GM19043 (cell line): Measurements from ENCODE around the gene ADAP1.
"Not testable (repeated sequence)": the region's sequence is repeated elsewhere in the genome, so short reads cannot be mapped to it uniquely, and the experiment has no call there.

Experiments used
- ATAC-seq: cut with Tn5 transposase; IDR thresholded peaks from one replicate; pipeline ENCODE4 v1.9.1; 2021; ENCODE audit warnings: low read depth; ENCODE audit not compliant: unreplicated experiment

Gene ADAP1, protein sequence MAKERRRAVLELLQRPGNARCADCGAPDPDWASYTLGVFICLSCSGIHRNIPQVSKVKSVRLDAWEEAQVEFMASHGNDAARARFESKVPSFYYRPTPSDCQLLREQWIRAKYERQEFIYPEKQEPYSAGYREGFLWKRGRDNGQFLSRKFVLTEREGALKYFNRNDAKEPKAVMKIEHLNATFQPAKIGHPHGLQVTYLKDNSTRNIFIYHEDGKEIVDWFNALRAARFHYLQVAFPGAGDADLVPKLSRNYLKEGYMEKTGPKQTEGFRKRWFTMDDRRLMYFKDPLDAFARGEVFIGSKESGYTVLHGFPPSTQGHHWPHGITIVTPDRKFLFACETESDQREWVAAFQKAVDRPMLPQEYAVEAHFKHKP

DNA sequence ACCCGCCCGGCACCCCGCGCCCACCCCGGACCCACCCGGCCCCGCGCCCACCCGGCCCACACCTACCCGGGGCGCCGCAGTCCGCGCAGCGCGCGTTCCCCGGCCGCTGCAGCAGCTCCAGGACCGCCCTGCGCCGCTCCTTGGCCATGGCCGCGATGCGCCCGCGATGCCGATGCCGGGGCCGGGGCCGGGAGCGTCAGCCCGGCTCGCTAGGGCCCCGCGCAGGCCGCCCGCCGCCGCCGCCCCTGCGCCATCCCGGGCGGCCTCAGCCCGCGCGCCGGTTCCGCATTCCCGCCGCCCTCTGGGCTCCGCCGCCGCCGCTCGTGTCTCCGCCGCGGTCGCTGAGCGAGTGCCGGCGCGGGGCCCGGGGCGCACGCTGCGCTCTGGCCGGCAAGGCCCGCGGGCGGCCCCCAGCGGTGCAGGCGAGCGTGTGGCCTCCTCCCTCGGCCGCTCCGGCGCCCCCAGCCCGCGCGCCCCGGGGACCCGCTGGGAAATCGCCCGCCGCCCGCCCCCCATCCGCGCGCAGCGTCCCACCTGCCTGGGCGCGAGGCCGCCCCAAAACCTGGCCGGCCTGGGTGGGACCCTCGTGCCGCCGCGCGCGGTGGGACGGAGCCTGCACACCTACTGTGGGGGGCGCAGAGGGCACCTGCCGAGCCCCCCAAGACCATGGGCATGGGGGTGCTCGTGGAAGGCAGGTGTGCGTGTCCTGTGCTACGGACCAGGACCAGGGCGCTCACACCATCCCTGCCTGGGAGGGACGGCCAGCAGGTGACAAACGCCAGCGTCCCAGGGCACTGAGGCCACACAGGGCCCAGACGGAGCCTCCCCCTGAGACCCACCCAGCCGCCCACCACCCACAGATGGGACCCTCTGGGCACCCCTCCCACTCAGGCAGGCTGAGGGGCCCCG is at the start of gene ADAP1:
Gene ADAP1 (minus strand): TSS at position 351 of the 909 bp plus-strand sequence. CDS start 203 bp downstream, at position 148.
- no peak for ATAC-seq

DNA sequence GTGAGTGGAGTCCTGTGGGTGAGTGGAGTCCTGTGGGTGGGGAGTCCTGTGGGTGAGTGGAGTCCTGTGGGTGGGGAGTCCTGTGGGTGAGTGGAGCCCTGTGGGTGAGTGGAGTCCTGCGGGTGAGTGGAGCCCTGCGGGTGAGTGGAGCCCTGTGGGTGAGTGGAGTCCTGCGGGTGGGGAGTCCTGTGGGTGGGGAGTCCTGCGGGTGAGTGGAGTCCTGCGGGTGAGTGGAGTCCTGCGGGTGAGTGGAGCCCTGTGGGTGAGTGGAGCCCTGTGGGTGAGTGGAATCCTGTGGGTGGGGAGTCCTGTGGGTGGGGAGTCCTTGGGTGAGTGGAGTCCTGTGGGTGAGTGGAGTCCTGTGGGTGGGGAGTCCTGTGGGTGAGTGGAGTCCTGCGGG is 48.0 kb upstream of the ADAP1 start:
- not testable (repeated sequence) for ATAC-seq

DNA sequence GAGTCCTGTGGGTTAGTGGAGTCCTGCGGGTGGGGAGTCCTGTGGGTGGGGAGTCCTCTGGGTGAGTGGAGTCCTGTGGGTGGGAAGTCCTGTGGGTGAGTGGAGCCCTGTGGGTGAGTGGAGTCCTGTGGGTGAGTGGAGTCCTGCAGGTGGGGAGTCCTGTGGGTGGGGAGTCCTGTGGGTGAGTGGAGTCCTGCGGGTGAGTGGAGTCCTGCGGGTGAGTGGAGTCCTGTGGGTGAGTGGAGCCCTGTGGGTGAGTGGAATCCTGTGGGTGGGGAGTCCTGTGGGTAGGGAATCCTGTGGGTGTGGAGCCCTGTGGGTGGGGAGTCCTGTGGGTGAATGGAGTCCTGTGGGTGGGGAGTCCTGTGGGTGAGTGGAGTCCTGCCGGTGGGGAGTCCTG is 47.5 kb upstream of the ADAP1 start:
- not testable (repeated sequence) for ATAC-seq

DNA sequence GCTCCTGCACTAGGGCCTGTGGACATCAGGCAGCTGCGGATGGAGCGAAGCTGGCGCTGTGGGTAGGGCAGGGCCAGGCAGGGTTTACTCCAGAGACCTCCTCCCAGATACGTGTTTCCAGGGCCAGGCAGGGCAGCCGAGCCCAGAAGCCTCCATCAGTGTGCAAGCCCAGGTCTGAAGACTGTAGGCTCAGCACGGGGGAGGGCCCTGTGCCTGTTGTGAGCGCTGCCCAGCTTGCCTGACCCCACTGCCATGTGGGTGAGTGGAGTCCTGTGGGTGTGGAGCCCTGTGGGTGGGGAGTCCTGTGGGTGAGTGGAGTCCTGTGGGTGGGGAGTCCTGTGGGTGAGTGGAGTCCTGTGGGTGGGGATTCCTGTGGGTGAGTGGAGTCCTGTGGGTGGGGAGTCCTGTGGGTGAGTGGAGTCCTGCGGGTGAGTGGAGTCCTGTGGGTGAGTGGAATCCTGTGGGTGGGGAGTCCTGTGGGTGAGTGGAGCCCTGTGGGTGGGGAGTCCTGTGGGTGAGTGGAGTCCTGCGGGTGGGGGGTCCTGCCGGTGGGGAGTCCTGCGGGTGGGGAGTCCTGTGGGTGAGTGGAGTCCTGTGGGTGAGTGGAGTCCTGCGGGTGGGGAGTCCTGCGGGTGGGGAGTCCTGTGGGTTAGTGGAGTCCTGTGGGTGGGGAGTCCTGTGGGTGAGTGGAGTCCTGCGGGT is 46.7 kb upstream of the ADAP1 start:
- ATAC-seq = not testable (repeated sequence)

DNA sequence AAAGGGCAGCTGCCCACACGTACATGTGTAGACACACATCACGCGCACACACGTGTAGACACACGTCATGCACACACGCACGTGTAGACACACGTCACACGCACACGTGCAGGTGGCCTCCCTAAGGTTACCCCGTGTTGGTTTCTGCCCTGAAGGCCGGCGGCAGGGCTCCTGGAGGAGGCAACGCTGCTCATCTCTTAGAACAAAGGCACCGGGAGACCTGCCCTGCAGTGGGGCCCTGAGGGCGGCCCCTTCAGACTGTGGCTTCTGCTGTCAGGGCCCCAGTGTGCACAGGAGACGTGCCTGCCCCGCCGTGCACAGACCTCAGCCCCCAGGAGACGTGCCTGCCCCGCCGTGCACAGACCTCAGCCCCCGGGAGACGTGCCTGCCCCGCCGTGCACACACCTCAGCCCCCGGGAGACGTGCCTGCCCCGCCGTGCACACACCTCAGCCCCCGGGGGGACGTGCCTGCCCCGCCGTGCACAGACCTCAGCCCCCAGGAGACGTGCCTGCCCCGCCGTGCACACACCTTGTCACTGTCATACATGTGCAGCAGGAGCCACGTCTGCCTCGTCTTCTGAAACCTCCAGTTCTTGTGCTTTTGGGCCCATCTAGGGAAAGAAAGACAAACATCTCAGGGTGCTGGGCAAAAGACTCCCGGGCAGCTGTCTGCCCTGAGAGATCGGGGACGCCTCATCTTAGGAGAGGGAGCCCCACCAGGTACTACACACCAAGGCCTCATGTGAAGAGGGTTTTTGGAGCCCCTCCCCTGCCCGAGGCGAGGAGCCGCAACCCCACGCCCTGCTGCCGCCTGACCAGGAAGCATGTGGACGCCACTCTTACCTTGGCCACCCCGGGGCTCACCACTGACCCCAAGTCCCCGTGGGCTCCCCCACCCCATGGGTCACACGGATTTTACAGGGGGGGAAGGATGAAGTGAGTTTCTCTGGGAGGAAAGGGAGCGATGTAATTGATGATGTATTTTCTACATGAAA is 45.8 kb upstream of the ADAP1 start:
- ATAC-seq = no peak

DNA sequence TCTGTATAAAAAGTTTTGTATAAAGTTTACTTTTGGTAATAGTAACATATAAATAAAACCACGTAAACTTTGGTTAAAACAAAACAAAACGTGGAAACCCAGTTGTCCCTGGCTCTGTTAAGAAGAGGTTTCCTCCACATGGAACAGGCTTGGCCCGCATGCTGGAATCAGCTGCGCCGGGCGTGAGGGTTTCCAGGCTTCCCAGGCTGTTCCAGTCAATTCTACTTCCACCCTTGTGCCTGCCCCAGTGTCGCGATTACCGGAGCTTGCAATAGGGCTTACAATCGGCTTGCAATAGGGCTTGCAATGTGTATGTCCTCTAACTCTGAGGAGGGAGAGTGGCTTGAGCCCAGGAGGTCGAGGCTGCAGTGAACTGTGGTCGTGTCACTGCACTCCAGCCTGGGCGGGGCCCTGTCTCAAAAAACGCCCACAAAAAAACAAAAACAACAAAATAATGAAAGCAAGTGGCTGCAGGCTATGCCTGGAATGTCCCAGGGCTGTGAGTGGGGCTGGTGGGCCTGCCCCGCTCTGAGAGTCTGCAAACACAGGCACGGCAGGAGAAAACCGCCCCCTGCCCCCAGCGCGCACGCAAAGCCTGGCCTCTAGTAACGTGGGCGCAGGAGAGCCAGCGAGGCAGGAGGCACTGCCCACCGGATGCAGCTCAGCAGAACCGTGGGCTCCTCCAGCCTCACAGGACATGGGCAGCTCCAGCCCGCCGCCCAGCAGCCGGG is 44.8 kb upstream of the ADAP1 start:
- ATAC-seq = no peak

DNA sequence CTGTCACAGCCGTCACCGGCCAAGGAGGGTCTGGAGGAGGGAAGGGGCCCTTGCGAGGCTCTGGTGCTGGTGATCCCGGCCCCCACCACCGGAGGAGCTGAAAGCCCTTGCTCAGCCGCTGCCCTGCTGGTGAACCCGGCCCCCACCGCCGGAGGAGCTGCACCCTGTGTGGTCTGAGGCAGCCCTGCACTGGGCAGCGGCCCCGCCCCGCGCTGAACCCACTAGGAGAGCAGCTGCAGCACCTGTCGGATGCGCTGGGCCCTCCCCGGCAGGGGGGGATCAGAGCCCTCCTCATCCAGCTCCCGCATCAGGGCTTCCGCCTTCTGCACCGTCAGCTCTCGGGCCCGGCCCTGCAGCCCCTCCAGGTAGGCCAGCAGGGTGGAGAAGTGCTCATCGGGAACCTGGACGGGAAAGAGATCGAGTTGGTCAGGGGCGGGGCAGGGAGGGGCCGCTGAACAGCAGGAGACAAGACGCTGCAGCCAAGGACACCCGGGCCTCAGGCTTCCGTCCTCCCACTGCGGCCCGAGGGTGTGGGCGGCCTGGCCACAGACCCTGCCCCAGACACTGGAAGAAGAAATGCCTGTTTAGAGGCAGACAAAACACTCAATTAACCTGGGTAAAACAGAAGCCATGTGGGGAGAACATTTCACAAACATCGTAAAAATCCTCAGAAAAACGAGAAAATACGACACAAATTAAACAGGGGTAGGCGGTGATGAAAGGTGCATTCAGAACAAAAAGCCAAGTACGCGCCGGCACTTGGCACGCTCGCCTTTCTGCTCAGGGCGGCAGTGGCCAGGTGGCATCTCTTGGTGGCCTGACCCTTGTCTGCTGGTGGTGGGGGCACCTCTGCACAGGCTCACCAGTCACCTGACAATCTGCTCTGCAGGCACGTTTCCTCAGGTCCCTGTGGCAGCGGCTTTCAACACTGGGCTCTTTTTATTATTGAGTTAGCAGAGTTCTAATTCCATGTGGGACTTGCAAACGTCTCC is 43.2 kb upstream of the ADAP1 start:
- no peak for ATAC-seq

DNA sequence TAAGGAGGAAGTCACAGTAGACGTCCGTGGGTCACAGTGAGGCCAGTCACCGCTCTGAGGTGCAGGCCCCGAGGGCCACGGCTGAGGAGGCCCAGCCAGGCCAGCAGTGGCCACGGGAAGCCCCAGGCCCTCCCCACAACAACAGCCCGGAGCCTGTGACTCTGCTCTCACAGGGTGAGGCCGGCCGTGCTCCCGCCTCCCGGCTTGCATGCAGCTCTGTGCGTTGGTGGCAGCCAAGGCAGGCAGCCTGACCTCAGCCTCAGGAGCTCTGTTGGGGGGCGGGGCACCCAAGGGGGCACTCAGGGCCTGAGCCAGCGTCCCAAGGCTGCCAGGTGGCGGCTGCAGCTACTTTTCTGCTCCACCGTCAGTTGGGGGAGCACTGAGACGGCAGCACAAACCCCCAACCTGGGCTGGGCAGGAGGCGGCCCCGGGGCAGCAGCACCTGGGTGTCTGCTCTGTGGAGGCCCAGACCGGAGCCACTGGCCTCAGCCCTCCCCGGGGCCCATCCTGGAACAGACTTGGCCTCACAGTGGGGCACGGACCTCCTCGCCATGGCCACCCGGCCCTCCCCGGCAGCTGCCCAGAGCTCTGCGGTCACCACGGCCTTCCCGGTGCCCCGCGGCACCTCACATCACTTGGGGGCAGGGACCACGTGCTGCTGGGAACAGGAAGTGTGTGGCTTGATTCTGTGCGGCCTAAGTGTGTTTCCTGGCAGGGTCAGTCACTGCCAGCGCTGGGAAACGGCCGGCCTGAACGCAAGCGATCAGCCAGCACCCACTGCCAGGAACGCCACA is 41.8 kb upstream of the ADAP1 start:
- no peak for ATAC-seq

DNA sequence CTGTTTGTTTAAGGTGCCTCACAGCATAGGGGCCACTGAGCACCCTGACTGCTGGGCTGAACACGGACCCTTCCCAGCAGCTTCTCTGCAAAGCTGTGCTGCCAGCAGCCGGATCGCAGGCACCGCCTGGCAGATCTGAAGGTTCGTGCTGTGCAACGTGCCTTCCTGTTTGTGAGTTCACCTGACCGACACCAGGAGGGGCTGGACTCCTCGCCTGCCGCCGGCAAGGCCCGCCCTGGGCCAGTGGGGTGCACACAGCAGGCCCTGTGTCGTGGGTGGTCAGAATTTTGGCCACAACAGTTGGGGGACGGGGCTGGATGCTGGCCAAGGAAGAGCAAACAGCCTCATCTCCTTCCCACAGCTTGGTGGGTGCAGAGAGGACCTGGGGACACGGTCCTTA is 41.1 kb upstream of the ADAP1 start:
- no peak for ATAC-seq

DNA sequence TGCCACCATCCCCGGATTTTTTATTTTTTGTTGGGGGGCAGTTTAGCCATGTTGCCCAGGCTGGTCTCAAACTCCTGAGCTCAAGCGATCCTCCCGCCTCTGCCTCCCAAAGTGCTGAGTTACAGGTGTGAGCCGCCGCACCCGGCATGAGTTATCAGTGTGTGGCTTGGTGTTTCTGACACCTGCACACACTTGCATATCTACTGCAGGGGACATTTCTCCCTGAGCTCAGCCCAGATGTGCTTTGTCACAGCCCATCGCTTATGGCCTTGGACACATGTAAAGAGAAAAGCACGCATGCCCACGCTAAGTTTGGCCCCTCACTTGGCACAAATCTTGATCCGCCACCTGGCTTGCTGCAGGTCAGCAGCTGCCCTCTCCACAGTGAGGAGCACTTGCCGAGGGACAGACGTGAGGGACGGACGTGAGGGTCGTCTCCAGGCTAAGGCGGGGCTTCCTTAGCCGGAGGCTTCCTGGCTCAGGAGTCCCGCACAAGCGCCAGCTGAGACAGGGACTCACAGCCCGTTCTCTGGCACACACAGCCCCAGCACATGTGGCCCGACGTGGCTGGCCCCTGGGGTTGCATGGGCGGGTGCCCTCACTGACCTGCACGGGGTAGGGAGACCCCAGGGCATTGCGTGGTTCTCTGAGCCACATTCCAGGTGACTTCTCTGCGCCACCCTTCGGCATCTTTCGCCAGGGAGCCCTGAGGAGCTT is 40.3 kb upstream of the ADAP1 start:
- ATAC-seq = no peak

DNA sequence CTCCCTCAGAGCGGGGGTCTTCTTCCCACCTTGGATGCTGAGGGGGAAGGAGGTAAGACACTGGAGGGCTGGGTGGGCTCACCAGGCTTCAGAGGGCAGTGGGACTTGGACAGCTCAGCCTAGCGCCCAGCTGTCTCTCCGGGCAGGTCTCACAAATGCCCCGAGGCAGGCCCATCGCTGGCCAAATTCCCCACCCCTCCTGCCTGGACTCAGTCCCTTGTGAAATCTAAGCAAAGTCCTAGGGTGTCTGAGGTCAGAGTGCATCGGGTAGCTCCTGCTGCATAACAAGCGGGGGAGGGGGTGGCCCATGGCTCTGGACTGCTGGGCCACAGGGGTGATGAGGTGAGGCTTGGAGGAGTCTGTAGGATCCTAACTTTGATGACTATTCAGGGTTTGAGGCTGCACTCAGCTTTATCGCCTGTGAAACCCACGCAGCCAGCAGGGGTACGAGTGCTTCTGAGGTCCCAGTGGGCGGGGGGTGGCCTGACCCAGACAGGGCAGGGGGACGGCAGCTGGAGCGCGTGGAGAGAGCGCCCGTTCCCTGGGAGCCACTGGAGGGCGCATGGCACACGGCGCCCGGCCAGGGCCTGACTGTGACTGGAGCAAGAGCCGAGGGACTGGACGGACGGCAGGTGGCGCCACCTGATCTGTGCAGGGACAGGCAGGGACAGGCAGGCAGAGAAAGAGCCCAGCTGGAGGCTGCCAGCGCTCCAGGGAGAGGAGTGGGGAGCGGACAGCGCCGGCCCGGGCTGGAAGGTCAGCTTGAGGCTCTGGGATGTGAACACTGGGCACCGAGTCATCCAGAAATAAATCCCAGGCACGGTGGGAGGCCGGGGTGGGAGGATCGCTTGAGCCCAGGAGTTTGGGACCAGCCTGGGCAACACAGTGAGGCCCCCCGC is 38.5 kb upstream of the ADAP1 start:
- ATAC-seq = peak; percentile 86

DNA sequence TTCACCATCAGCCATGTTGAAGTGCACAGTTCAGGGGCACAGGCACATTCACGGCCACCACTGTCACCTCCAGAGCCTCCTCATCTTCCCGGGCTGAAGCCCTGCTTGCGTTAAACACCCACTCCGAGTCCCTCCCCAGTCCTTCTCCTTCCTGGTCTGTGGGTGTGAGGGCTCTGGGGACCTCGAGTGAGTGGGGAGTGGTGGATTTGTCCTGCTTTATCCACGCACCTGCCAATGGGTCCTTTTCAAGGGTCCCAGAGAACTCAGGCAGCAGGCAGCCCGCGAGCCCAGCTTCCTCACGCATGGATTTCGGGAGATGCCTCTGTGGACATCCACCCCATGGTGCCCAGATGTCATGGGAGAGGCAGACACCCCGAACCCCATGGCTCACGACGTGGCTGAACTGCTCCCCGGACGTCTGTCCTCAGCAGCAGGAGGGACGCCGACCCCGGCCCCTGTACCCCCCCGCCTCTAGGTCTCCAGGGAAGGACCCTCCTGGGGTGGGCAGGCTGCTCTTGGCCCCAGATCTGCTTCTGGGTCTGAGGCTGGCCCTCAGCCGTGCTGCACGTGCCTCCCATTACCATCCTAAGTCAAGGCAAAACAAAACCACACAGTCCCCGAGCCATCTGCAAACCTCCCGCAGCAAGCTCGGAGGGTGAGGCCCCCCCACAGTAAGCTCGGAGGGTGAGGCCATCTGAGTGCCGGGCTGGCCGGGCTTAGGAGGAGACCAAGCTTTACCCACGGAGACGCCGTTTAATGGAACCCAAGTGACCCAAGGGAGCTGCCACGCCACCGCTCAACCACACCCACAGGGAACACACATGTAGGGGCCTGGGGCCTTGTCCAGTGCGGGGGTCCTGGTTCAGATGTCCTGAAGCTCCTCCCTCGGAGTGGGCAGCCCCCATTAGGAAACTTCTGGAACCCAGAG is 37.5 kb upstream of the ADAP1 start:
- ATAC-seq = no peak

DNA sequence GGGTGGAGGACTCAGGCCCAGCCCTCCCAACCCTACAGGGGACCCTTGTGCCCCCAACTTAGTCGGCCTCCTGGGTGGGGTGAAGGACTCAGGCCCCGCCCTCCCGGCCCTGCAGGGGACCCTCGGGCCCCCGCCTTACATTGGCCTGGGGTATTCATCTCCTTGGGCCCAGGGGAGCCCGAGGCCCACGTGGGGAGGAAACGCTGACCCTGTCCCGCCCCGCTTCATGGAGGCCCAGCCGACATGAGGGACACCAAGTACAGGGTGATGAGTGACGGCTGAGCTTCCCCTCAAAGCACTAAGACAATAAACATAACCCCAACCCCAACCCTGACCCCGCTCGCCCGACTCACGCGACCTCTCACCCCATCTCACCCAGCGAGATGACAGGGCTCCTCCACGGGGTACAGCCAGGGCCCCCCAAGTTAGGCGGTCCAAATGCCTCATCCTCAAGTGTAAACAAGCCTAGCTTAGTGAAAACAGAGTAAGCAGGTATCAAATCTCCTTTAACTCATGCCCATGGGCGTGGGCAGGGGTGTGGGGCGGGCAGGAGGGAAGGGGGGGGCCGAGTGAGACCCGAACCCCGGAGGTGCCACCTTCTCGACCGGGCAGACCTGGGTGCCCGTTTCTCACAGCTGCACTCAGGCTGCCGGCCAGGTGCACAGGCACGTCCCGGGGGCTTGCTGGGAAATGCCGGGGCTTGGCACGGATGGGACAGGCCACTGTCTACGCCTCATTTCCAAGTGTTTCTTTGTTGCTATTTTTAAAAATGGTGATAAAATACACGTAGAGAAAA is 36.7 kb upstream of the ADAP1 start:
- no peak for ATAC-seq
